K562 (cell line): ENCODE measurements around the gene TSGA10IP. TPM values are rescaled to one million over a fixed set of nuclear protein-coding genes. Genes with fewer than 3 reads are reported as not detected.

ENCODE experiments used
- CEBPG ChIP-seq, 3 experiments: fragments of 200-800 bp in 1 of 3; sonication (Bioruptor generic) in 1 of 3; sonication (generic) in 1 of 3; formaldehyde crosslinking in 1 of 3; IDR thresholded peaks in 2 of 3; conservative IDR thresholded peaks in 1 of 3; 2 replicates each; pipeline versions ENCODE4 v1.6.1 to v1.8.0; 2016 to 2022; ENCODE audit warnings: missing compliant biosample characterization in 2 of 3, missing genetic modification characterization in 2 of 3, mild to moderate bottlenecking in 1 of 3, missing genetic modification reagents in 1 of 3
- FOXA1 ChIP-seq: fragments of 450-650 bp; IDR thresholded peaks from 2 replicates; pipeline ENCODE4 v1.6.1; 2016; ENCODE audit warnings: mild to moderate bottlenecking, borderline replicate concordance
- MEIS2 ChIP-seq: fragments of 450-650 bp; IDR thresholded peaks from 2 replicates; pipeline ENCODE4 v1.6.1; 2014; ENCODE audit warnings: mild to moderate bottlenecking; ENCODE audit not compliant: partially characterized antibody
- NCOR1 ChIP-seq: fragments of 450-650 bp; IDR thresholded peaks from 2 replicates; pipeline ENCODE4 v1.6.1; 2016; ENCODE audit warnings: mild to moderate bottlenecking, moderate library complexity
- POLR2AphosphoS2 ChIP-seq: IDR thresholded peaks from 2 replicates; pipeline ENCODE4 v1.6.1; 2012; ENCODE audit warnings: low read length, improper control_type of control experiment
- TAF9B ChIP-seq: fragments of 450-650 bp; IDR thresholded peaks from 2 replicates; pipeline ENCODE4 v1.6.1; 2018; ENCODE audit warnings: mild to moderate bottlenecking; ENCODE audit not compliant: partially characterized antibody
- TCF3 ChIP-seq: sonication (generic); formaldehyde crosslinking; IDR thresholded peaks from 2 replicates; pipeline ENCODE4 v1.4.0; 2020; ENCODE audit warnings: mild to moderate bottlenecking, missing genetic modification reagents
- ZKSCAN1 ChIP-seq: fragments of 150-350 bp; IDR thresholded peaks from 2 replicates; pipeline ENCODE4 v1.6.1; 2016; ENCODE audit warnings: low read depth, low read length
- ZNF561 ChIP-seq: fragments of 450-650 bp; formaldehyde crosslinking; conservative IDR thresholded peaks from 2 replicates; pipeline ENCODE4 v1.4.0; 2020; ENCODE audit warnings: mild to moderate bottlenecking, moderate library complexity
- polyA plus RNA-seq, 8 experiments: library from polyadenylated mRNA; depleted of rRNA in 4 of 8; stranded (reverse) in 5 of 8; unstranded in 3 of 8; fragments of >200 nt; fragmentation: Nextera tagmentation in 2 of 8; fragmentation: Illumina TruSeq in 1 of 8; extraction: Ambion mirVana in 2 of 8; extraction: Trizol in 1 of 8; gene quantifications; 2 replicates each; pipeline versions ENCODE4 v1.2.1 to v1.2.3, GENCODE V29; 2011 to 2014; ENCODE audit warnings: inconsistent platforms in 1 of 8, missing spikeins in 1 of 8
- total RNA-seq, 7 experiments: library from RNA; depleted of rRNA in 6 of 7; stranded (reverse); fragments of >200 nt in 6 of 7; fragmentation: Illumina TruSeq in 2 of 7; extraction: Trizol in 2 of 7; gene quantifications; 2 replicates each; pipeline versions ENCODE4 v1.2.1 to v1.2.3, GENCODE V29; 2011 to 2021; ENCODE audit warnings: low replicate concordance in 1 of 7
- TF ChIP-seq, protein P1 (sequence below), 2 experiments: fragments of 450-650 bp; IDR thresholded peaks; 2 replicates each; pipeline ENCODE4 v1.6.1; 2016; ENCODE audit warnings: mild to moderate bottlenecking in 2 of 2, borderline replicate concordance in 1 of 2, low read depth in 1 of 2, moderate library complexity in 1 of 2
- TF ChIP-seq, protein P2 (sequence below): fragments of 450-650 bp; conservative IDR thresholded peaks from 2 replicates; pipeline ENCODE4 v1.6.1; 2016; ENCODE audit warnings: missing genetic modification characterization, low read depth, mild to moderate bottlenecking, control low read depth, missing compliant biosample characterization
- TF ChIP-seq, protein P3 (sequence below): fragments of 250-450 bp; sonication (Bioruptor Pico); IDR thresholded peaks from 2 replicates; pipeline ENCODE4 v1.5.0; 2021; ENCODE audit warnings: mild to moderate bottlenecking, moderate library complexity

TSGA10IP gene
- total and polyA plus RNA-seq, 9 of the 15 experiments (the other 6 are each of a cell fraction or from before 2014, with no cell fraction given) = not detected

DNA sequence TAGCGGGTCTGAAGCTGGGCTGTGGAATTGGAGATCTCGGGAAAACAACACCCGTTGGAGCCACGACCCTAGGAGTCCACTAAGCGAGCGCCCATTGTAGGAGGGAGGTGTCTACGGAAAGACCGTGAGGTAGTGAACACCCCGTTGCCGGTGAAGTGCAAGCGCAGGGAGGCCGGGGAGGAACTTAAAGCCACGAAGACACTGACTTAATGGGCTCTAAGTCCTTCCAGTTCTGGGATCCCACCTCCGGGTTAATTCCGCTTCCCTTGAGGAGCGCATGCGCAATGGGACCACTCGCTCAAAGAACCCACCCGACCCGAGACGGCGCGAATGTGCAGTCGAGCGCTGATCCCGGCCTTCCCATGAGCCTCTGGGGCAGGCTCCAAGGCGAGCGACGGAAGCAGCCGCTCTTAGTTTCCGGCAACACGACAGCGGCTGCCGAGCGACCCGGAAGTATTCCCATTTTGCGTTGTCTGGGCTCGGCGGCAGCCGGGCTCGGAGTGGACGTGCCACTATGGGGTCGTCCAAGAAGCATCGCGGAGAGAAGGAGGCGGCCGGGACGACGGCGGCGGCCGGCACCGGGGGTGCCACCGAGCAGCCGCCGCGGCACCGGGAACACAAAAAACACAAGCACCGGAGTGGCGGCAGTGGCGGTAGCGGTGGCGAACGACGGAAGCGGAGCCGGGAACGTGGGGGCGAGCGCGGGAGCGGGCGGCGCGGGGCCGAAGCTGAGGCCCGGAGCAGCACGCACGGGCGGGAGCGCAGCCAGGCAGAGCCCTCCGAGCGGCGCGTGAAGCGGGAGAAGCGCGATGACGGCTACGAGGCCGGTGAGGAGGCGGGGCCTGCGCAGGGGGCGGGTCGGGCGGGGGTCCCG, 16.2 kb downstream of the TSGA10IP start, which contains the start of gene SART1 (continued):
- TF ChIP-seq, protein P1, sequence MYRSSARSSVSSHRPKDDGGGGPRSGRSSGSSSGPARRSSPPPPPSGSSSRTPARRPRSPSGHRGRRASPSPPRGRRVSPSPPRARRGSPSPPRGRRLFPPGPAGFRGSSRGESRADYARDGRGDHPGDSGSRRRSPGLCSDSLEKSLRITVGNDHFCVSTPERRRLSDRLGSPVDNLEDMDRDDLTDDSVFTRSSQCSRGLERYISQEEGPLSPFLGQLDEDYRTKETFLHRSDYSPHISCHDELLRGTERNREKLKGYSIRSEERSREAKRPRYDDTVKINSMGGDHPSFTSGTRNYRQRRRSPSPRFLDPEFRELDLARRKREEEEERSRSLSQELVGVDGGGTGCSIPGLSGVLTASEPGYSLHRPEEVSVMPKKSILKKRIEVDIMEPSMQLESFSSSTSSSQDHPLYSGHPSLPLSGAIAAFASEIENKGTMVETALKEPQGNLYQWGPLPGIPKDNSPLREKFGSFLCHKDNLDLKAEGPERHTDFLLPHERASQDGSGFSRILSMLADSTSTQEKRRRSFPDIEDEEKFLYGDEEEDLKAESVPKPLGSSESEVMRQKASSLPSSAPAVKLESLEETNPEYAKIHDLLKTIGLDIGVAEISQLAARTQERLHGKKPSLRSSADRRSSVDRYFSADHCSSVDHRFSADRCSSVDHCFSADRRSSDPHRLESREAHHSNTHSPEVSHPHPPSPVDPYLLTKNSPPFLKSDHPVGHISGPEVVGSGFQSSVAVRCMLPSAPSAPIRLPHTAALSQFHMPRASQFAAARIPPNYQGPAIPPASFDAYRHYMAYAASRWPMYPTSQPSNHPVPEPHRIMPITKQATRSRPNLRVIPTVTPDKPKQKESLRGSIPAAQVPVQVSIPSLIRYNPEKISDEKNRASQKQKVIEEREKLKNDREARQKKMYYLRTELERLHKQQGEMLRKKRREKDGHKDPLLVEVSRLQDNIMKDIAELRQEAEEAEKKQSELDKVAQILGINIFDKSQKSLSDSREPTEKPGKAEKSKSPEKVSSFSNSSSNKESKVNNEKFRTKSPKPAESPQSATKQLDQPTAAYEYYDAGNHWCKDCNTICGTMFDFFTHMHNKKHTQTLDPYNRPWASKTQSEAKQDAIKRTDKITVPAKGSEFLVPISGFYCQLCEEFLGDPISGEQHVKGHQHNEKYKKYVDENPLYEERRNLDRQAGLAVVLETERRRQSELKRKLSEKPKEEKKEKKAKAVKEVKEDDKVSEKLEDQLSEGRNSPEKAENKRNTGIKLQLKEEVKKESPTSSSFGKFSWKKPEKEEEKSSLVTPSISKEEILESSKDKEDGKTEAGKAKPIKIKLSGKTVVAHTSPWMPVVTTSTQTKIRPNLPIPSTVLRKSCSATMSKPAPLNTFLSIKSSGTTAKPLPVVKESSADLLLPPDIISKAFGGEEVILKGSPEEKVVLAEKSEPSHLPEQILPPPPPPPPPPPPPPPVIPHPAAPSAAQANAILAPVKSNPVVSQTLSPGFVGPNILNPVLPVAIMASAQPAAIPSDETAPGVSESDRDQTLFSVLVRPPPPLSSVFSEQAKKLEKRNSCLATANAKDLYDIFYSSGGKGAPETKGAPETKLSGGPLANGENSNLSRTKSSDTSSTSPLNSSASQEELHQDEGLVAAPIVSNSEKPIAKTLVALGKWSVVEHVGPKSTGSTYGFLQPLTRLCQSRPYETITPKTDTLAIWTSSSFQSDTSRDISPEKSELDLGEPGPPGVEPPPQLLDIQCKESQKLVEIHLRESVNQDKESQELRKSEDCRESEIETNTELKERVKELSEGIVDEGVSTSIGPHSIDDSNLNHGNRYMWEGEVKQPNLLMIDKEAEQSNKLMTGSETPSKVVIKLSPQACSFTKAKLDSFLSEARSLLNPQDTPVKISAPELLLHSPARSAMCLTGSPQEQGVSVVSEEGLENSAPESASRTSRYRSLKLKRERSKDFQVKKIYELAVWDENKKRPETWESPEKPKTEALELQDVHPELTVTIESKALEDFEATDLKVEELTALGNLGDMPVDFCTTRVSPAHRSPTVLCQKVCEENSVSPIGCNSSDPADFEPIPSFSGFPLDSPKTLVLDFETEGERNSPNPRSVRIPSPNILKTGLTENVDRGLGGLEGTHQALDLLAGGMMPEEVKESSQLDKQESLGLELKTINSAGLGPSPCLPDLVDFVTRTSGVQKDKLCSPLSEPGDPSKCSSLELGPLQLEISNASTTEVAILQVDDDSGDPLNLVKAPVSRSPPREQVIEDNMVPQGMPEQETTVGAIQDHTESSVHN (IDR thresholded peaks at IDR 0.05; ENCODE audit: borderline replicate concordance in 1 of 2, low read depth in 1 of 2) = no peak
- no peak for TF ChIP-seq CEBPG (CRISPR knock-in tag; IDR thresholded peaks at IDR 0.05)
- TF ChIP-seq CEBPG (tag; conservative IDR thresholded peaks at IDR 0.05 in 1 of 2, IDR thresholded peaks at IDR 0.05 in 1 of 2) = no peak
- TF ChIP-seq ZNF561 (CRISPR knock-in tag) = no peak
- TF ChIP-seq, protein P2, sequence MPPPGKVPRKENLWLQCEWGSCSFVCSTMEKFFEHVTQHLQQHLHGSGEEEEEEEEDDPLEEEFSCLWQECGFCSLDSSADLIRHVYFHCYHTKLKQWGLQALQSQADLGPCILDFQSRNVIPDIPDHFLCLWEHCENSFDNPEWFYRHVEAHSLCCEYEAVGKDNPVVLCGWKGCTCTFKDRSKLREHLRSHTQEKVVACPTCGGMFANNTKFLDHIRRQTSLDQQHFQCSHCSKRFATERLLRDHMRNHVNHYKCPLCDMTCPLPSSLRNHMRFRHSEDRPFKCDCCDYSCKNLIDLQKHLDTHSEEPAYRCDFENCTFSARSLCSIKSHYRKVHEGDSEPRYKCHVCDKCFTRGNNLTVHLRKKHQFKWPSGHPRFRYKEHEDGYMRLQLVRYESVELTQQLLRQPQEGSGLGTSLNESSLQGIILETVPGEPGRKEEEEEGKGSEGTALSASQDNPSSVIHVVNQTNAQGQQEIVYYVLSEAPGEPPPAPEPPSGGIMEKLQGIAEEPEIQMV (tag) = no peak
- peak; percentile 81 for TF ChIP-seq TAF9B
- no peak for TF ChIP-seq POLR2AphosphoS2
- no peak for TF ChIP-seq NCOR1
- TF ChIP-seq FOXA1 = no peak
- TF ChIP-seq TCF3 (CRISPR knock-in tag) = no peak
- TF ChIP-seq, protein P3, sequence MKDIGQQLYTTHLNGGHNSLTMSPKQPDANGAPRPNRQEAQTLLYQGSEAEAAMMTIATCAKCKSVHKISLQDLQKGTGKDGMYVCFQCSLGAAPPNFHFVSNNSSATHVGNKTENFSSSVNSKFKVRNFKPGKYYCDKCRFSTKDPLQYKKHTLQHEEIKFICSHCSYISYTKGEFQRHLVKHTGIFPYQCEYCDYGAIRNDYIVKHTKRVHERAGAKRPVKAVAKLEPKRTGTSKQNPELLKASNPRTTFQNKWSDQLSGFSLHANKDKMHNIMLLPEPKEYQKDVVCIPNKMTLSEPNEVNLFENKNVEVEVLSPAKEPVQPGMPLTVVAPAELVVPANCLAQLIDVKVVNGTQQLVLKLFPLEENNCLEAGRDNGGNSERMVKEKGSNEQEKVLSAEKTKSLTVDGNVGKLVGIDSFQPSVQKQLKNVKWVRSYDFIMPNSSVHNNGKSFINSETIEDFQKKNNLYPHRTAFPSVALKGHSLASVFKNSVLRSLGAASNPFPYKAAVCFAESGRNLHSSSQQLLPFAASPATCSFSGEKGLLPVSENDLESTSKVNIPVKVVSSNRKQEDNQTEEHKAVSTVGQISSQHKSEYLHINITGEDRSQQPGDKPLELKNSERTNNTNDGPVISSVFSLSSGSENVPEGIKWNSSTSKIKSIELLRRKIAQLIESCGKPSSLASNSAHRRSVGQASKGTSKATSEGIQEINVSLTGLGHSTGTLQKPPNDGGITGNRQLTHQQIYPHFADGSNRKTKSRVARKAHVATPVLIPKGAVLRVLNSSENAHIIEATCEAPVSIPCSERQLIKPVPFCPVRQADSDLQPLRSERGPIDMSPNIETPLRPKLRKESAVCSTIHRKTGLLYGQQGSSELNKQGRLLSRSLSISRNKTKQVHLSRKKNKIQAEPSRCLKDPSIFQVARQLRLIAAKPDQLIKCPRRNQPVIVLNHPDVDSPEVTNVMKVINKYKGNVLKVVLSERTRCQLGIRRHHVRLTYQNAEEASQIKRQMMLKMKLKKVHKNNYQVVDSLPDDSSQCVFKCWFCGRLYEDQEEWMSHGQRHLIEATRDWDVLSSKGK (CRISPR knock-in tag) = no peak
- peak; percentile 91 for TF ChIP-seq MEIS2
- TF ChIP-seq ZKSCAN1 = no peak
